HG03066 (cell line): ENCODE data around the gene RALY.

Experiments
- ATAC-seq: cut with Tn5 transposase; IDR thresholded peaks from one replicate; pipeline ENCODE4 v1.9.1; 2021; ENCODE audit warnings: low read depth; ENCODE audit not compliant: unreplicated experiment

RALY gene

GRCh38 chr20:34074101-34074760 is 80.5 kb downstream of the RALY start:
- ATAC-seq: no peak

- no peak for ATAC-seq
These were observed 81.9 kb downstream of the RALY start for GRCh38 chr20:34075647-34076046.

GRCh38 chr20:34076952-34077351 is 83.2 kb downstream of the RALY start:
- ATAC-seq: no peak

- ATAC-seq: no peak
These were observed 84.8 kb downstream of the RALY start for GRCh38 chr20:34078540-34078939.

- ATAC-seq: no peak
These were observed 86.1 kb downstream of the RALY start for GRCh38 chr20:34079818-34080217.

GRCh38 chr20:34082232-34082887 is 88.6 kb downstream of the RALY start:
- ATAC-seq: no peak

- no peak for ATAC-seq
These were observed 89.4 kb downstream of the RALY start for GRCh38 chr20:34083137-34083536.

- no peak for ATAC-seq
These were observed 90.1 kb downstream of the RALY start for GRCh38 chr20:34083781-34084180.

GRCh38 chr20:34084227-34084923 is 90.7 kb downstream of the RALY start:
- ATAC-seq: no peak

- ATAC-seq: no peak
These were observed 91.9 kb downstream of the RALY start for GRCh38 chr20:34085544-34086040.

- no peak for ATAC-seq
These were observed 94.8 kb downstream of the RALY start for GRCh38 chr20:34088305-34089174.

- no peak for ATAC-seq
These were observed 95.4 kb downstream of the RALY start for GRCh38 chr20:34089175-34089479.

GRCh38 chr20:34089655-34090345 is 96.1 kb downstream of the RALY start:
- ATAC-seq: no peak

GRCh38 chr20:34090645-34091044 is 96.9 kb downstream of the RALY start:
- ATAC-seq: no peak

GRCh38 chr20:34091637-34092200 is 98.0 kb downstream of the RALY start:
- ATAC-seq: no peak

GRCh38 chr20:34093895-34094294 is 100.2 kb downstream of the RALY start:
- no peak for ATAC-seq

GRCh38 chr20:34095825-34096224 is 102.1 kb downstream of the RALY start:
- ATAC-seq: no peak

GRCh38 chr20:34096699-34097444 is 103.2 kb downstream of the RALY start:
- ATAC-seq: no peak

GRCh38 chr20:34098570-34098969 is 104.9 kb downstream of the RALY start:
- no peak for ATAC-seq
